WI38 (cell line): ENCODE measurements around the gene SHROOM3.

Experiments used
- H3K4me3 ChIP-seq: 2 replicates; pipeline ENCODE4 v1.5.1; 2011; ENCODE audit warnings: low read depth, mild to moderate bottlenecking, control low read depth, low read length
- CTCF ChIP-seq: IDR thresholded peaks from 2 replicates; pipeline ENCODE4 v1.5.1; 2012; ENCODE audit warnings: low read depth, mild to moderate bottlenecking, control low read depth, low read length

SHROOM3 gene

DNA sequence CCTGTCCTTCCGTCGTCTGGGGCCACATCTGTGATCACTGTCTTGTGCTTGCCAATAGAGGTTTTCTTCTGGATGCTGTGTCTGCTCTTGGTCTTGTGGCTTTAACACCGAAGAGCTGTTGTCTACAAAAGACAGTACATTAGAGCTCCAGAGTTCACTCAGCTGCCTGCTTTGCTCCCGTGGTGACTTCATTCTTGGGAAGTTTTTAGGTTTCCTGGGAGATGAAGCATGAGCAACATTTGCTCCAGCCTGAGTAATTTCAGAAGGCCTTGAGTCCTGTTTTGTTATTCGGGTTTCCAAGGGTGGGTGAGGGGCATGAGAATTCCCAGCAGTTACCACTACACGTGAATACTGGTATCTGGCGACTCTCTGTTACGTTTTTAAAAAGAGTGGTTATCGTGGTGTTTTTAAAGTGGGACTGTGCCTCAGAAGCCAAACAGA is 189.2 kb downstream of the SHROOM3 start:
- TF ChIP-seq CTCF: no peak
- H3K4me3 ChIP-seq: peak overlapping the region; percentile 4; the same call in 1 of the 2 replicates

- no peak for TF ChIP-seq CTCF
- no peak overlapping the region for H3K4me3 ChIP-seq
These were observed 190.1 kb downstream of the SHROOM3 start for GRCh38 chr4:76624931-76625715.

DNA sequence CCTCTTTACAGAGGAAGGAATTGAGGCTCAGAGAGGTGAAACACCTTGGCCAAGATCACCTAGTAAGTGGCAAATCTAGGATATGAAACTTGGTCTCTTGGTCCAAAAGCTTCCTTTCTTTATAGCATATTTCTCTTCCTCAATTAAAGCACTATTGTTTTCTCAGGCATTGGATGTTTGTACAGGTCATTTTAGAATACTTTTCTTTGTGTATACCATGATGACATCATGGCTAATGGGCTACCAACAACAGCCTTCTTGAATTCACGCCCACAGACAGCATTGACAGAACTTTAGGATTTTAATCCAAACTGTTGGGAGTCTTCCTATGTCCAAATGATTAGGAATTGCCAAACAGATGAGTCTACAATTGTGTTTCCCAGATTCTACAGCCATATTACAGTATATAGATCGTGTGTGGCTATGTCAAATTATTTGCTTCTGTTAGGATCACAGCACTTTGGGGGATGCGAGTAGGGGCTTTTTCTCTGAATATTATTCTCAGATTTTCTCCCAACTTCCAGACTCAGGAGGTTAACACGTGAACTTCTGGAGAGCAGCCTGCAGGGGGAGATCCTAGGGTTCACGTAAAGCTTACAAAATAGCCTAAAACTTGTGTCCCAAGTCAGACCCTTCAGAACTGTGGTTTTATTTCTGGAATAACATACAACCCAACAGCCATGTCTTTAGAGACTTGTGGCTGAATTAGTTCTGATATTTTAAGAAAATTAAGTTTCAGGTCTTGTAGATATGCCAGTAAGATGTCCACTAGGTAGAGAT is 191.8 kb downstream of the SHROOM3 start:
- TF ChIP-seq CTCF: peak; percentile 7; the same call in 1 of the 2 replicates

GRCh38 chr4:76628251-76628650 is 193.2 kb downstream of the SHROOM3 start:
- no peak for TF ChIP-seq CTCF
- H3K4me3 ChIP-seq: no peak overlapping the region

More for the DNA sequence above, 191.8 kb downstream of the SHROOM3 start:
- no peak overlapping the region for H3K4me3 ChIP-seq

DNA sequence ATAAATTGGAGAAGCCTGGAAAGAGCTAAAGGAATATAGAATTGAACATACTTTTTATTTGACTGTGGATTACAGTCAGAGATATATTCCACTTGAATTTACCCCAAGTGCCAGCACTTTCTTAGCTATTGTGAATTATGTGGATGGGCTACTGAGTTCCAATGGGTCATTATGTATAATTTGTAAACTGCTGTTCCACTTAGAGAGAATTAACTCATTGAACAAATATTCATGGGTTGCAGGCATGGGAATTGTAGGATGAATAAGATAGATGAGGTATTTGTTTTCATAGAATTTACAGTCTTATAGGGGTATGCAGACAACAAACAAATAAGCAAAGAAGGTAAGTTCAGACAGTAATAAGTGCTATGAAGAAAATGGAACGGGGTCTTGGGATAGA is 195.7 kb downstream of the SHROOM3 start:
- no peak overlapping the region for H3K4me3 ChIP-seq
- TF ChIP-seq CTCF: no peak

GRCh38 chr4:76634220-76634619 is 199.2 kb downstream of the SHROOM3 start:
- TF ChIP-seq CTCF: no peak

More at GRCh38 chr4:76634220-76634619, 199.2 kb downstream of the SHROOM3 start:
- no peak overlapping the region for H3K4me3 ChIP-seq
